A549 (cell line): ENCODE measurements around the gene CA12.

Experiments used
- ESRRA ChIP-seq: fragments of 150-350 bp; IDR thresholded peaks from 2 replicates; pipeline ENCODE4 v1.6.1; 2014; ENCODE audit warnings: mild to moderate bottlenecking, low read length, borderline replicate concordance
- HDAC2 ChIP-seq: fragments of 200-600 bp; sonication (generic); IDR thresholded peaks from 2 replicates; pipeline ENCODE4 v1.6.1; 2016
- KDM1A ChIP-seq: fragments of 200-600 bp; sonication (generic); IDR thresholded peaks from 2 replicates; pipeline ENCODE4 v1.6.1; 2016; ENCODE audit warnings: low read depth, mild to moderate bottlenecking
- MYC ChIP-seq: IDR thresholded peaks from 2 replicates; pipeline ENCODE4 v1.6.1; 2012; ENCODE audit warnings: mild to moderate bottlenecking, inconsistent platforms, low read length, improper control_type of control experiment, borderline replicate concordance
- PHF8 ChIP-seq: fragments of 200-600 bp; sonication (generic); IDR thresholded peaks from 2 replicates; pipeline ENCODE4 v1.6.1; 2016; ENCODE audit warnings: low read depth, mild to moderate bottlenecking, antibody characterized with exemption, moderate library complexity, borderline replicate concordance
- POLR2A ChIP-seq: IDR thresholded peaks from 2 replicates; pipeline ENCODE4 v1.6.1; 2012; ENCODE audit warnings: mild to moderate bottlenecking, low read length
- RCOR1 ChIP-seq: fragments of 150-350 bp; IDR thresholded peaks from 2 replicates; pipeline ENCODE4 v1.6.1; 2014; ENCODE audit warnings: antibody characterized with exemption, low read length, low read depth
- TF ChIP-seq, protein P1 (sequence below): fragments of >200 bp; sonication (Bioruptor Twin); formaldehyde crosslinking; IDR thresholded peaks from 3 replicates; pipeline ENCODE4 v1.5.1; 2016
- TF ChIP-seq, protein P2 (sequence below): fragments of 200-600 bp; sonication (generic); IDR thresholded peaks from 2 replicates; pipeline ENCODE4 v1.6.1; 2016; ENCODE audit warnings: antibody characterized with exemption, mild to moderate bottlenecking, moderate library complexity
- TF ChIP-seq, protein P3 (sequence below): fragments of 250-450 bp; sonication (Bioruptor Pico); IDR thresholded peaks from 2 replicates; pipeline ENCODE4 v1.5.0; 2021; ENCODE audit warnings: mild to moderate bottlenecking, moderate library complexity, borderline replicate concordance

- TF ChIP-seq, protein P1, sequence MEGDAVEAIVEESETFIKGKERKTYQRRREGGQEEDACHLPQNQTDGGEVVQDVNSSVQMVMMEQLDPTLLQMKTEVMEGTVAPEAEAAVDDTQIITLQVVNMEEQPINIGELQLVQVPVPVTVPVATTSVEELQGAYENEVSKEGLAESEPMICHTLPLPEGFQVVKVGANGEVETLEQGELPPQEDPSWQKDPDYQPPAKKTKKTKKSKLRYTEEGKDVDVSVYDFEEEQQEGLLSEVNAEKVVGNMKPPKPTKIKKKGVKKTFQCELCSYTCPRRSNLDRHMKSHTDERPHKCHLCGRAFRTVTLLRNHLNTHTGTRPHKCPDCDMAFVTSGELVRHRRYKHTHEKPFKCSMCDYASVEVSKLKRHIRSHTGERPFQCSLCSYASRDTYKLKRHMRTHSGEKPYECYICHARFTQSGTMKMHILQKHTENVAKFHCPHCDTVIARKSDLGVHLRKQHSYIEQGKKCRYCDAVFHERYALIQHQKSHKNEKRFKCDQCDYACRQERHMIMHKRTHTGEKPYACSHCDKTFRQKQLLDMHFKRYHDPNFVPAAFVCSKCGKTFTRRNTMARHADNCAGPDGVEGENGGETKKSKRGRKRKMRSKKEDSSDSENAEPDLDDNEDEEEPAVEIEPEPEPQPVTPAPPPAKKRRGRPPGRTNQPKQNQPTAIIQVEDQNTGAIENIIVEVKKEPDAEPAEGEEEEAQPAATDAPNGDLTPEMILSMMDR: no peak; the same call in 2 of the 3 replicates
- no peak for TF ChIP-seq HDAC2
- TF ChIP-seq, protein P2, sequence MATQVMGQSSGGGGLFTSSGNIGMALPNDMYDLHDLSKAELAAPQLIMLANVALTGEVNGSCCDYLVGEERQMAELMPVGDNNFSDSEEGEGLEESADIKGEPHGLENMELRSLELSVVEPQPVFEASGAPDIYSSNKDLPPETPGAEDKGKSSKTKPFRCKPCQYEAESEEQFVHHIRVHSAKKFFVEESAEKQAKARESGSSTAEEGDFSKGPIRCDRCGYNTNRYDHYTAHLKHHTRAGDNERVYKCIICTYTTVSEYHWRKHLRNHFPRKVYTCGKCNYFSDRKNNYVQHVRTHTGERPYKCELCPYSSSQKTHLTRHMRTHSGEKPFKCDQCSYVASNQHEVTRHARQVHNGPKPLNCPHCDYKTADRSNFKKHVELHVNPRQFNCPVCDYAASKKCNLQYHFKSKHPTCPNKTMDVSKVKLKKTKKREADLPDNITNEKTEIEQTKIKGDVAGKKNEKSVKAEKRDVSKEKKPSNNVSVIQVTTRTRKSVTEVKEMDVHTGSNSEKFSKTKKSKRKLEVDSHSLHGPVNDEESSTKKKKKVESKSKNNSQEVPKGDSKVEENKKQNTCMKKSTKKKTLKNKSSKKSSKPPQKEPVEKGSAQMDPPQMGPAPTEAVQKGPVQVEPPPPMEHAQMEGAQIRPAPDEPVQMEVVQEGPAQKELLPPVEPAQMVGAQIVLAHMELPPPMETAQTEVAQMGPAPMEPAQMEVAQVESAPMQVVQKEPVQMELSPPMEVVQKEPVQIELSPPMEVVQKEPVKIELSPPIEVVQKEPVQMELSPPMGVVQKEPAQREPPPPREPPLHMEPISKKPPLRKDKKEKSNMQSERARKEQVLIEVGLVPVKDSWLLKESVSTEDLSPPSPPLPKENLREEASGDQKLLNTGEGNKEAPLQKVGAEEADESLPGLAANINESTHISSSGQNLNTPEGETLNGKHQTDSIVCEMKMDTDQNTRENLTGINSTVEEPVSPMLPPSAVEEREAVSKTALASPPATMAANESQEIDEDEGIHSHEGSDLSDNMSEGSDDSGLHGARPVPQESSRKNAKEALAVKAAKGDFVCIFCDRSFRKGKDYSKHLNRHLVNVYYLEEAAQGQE: no peak
- no peak for TF ChIP-seq RCOR1
- no peak; the same call in 1 of the 2 replicates for TF ChIP-seq POLR2A
- TF ChIP-seq PHF8: no peak
- TF ChIP-seq KDM1A: no peak
- TF ChIP-seq ESRRA: no peak
- TF ChIP-seq, protein P3, sequence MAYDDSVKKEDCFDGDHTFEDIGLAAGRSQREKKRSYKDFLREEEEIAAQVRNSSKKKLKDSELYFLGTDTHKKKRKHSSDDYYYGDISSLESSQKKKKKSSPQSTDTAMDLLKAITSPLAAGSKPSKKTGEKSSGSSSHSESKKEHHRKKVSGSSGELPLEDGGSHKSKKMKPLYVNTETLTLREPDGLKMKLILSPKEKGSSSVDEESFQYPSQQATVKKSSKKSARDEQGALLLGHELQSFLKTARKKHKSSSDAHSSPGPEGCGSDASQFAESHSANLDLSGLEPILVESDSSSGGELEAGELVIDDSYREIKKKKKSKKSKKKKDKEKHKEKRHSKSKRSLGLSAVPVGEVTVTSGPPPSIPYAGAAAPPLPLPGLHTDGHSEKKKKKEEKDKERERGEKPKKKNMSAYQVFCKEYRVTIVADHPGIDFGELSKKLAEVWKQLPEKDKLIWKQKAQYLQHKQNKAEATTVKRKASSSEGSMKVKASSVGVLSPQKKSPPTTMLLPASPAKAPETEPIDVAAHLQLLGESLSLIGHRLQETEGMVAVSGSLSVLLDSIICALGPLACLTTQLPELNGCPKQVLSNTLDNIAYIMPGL (CRISPR knock-in tag): no peak
- no peak for TF ChIP-seq MYC
Observed at GRCh38 chr15:63380808-63381282, 801 bp downstream of the CA12 start.
